OCI-LY3 (cell line): ENCODE measurements around the gene NINJ1.

ENCODE experiments used
- H2AFZ ChIP-seq: fragments of 200-600, 300-600 bp; shearing (Covaris generic); 2 replicates; pipeline ENCODE4 v1.6.0; 2014; ENCODE audit warnings: antibody characterized with exemption, low read depth, low read length
- H3K27ac ChIP-seq: fragments of 200-600, 300-600 bp; sonication (generic); 2 replicates; pipeline ENCODE4 v1.5.1; 2014; ENCODE audit warnings: mild to moderate bottlenecking, low read length, moderate library complexity, mixed read lengths
- H3K27me3 ChIP-seq: fragments of 200-600, 300-600 bp; sonication (generic); 2 replicates; pipeline ENCODE4 v1.6.1; 2014; ENCODE audit warnings: low read depth, low read length, mixed read lengths
- H3K36me3 ChIP-seq: fragments of 200-600, 300-600 bp; sonication (generic); replicated peaks from 2 replicates; pipeline ENCODE3; 2014; ENCODE audit warnings: low read depth, low read length, mixed read lengths
- H3K4me1 ChIP-seq: fragments of 300-600, 200-600 bp; sonication (generic); 2 replicates; pipeline ENCODE4 v1.6.1; 2014; ENCODE audit warnings: low read length, mixed read lengths
- H3K4me2 ChIP-seq: fragments of 200-600, 300-600 bp; sonication (generic); 2 replicates; pipeline ENCODE4 v1.6.1; 2014; ENCODE audit warnings: low read length, mixed read lengths
- H3K4me3 ChIP-seq: fragments of 300-600, 200-600 bp; sonication (generic); 2 replicates; pipeline ENCODE4 v1.5.1; 2014; ENCODE audit warnings: antibody characterized with exemption, mild to moderate bottlenecking, low read length, moderate library complexity
- H3K79me2 ChIP-seq: fragments of 300-600, 200-600 bp; shearing (Covaris generic); 2 replicates; pipeline ENCODE4 v1.6.1; 2014; ENCODE audit warnings: mild to moderate bottlenecking, low read length, mixed read lengths
- H3K9ac ChIP-seq: fragments of 300-600, 200-600 bp; shearing (Covaris generic); 2 replicates; pipeline ENCODE4 v1.6.0; 2014; ENCODE audit warnings: mild to moderate bottlenecking, low read length, moderate library complexity
- H3K9me3 ChIP-seq: fragments of 200-600, 300-600 bp; shearing (Covaris generic); 2 replicates; pipeline ENCODE4 v1.6.1; 2014; ENCODE audit warnings: low read length, mixed read lengths; ENCODE audit not compliant: insufficient read depth
- H4K20me1 ChIP-seq: fragments of 200-600, 300-600 bp; sonication (generic); 2 replicates; pipeline ENCODE4 v1.6.1; 2016; ENCODE audit warnings: low read length, mixed read lengths; ENCODE audit not compliant: insufficient read depth
- CTCF ChIP-seq: fragments of 200-600, 300-600 bp; sonication (generic); IDR thresholded peaks from 2 replicates; pipeline ENCODE4 v1.5.1; 2014; ENCODE audit warnings: antibody characterized with exemption, low read length, low read depth
- EZH2phosphoT487 ChIP-seq: fragments of 200-600 bp; shearing (Covaris generic); IDR thresholded peaks from 2 replicates; pipeline ENCODE4 v1.6.1; 2018; ENCODE audit warnings: antibody characterized with exemption, mixed run types, low read depth

The NINJ1 gene

DNA sequence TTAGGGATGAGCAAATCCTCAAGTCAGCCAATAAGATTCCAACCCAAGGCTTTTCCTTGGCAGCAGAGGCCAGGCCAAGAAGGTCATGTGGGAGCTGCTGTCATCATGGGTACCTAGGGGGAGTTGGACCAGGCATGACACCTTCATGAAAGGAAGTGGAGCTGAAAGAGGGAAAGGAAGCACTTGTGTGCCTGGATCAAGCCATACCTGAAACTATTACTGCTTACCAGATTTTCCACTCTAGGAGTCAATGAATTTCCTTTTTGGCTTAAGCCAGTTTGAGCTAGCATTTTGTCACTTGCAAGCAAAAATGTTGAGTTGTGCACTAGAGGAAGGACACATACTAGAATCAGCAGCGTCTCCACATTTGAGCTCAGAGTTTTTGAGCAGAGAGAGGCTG lies 35.4 kb upstream of the NINJ1 start:
- no peak overlapping the region for H3K9ac ChIP-seq
- no peak for TF ChIP-seq EZH2phosphoT487
- TF ChIP-seq CTCF, result no peak
- H3K4me2 ChIP-seq, result no peak overlapping the region
- no peaks in the 10 kb centered on the region for H3K9me3 ChIP-seq
- no peaks in the 10 kb centered on the region for H3K36me3 ChIP-seq
- no peak overlapping the region for H2AFZ ChIP-seq
- H3K4me1 ChIP-seq, result no peaks in the 10 kb centered on the region
- no peak overlapping the region for H3K4me3 ChIP-seq
- 0 out of 2 replicates have a peak, but pooled peaks cover 8% of the 10 kb centered on the region for H3K27me3 ChIP-seq
- H3K27ac ChIP-seq, result no peak overlapping the region
- H4K20me1 ChIP-seq, result no peaks in the 10 kb centered on the region
- no peaks in the 10 kb centered on the region for H3K79me2 ChIP-seq

DNA sequence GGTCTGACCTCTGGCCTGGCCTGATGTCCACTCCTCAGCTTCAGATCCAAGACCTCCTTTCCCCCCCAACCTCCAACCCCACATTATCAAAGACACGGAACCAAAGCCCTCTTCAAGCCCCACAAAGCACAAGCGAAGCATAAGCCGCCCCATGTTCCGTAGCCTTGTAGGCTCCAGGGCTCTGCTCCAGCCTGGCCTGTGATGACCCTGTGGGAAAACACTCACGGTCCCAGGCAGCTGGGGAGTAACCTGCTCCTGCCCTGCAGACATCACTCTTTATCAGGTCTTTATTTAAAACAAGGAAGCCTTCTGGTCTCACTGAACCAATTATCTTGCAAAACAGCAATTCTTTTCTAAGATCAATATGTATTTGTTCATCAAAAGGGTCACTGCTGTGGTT lies 34.5 kb upstream of the NINJ1 start:
- Histone ChIP-seq H3K9ac (no peak overlapping the region), H3K79me2 (no peaks in the 10 kb centered on the region), H3K4me2 (no peak overlapping the region), H4K20me1 (no peaks in the 10 kb centered on the region), H2AFZ (no peak overlapping the region), H3K4me1 (no peaks in the 10 kb centered on the region), H3K27ac (no peak overlapping the region), H3K4me3 (no peak overlapping the region), H3K27me3 (0 out of 2 replicates have a peak, but pooled peaks cover 8% of the 10 kb centered on the region), H3K9me3 (no peaks in the 10 kb centered on the region), H3K36me3 (no peaks in the 10 kb centered on the region)
- no peak for TF ChIP-seq EZH2phosphoT487
- no peak for TF ChIP-seq CTCF

- no peak for TF ChIP-seq CTCF
- TF ChIP-seq EZH2phosphoT487, result no peak
- Histone ChIP-seq H3K9ac (no peak overlapping the region), H3K27me3 (0 out of 2 replicates have a peak, but pooled peaks cover 7% of the 10 kb centered on the region), H3K4me3 (no peak overlapping the region), H3K9me3 (no peaks in the 10 kb centered on the region), H3K4me2 (no peak overlapping the region), H4K20me1 (no peaks in the 10 kb centered on the region), H3K4me1 (no peaks in the 10 kb centered on the region), H3K79me2 (no peaks in the 10 kb centered on the region), H3K27ac (no peak overlapping the region), H2AFZ (no peak overlapping the region), H3K36me3 (no peaks in the 10 kb centered on the region)
These were observed 33.8 kb upstream of the NINJ1 start for GRCh38 chr9:93167838-93168237.

DNA sequence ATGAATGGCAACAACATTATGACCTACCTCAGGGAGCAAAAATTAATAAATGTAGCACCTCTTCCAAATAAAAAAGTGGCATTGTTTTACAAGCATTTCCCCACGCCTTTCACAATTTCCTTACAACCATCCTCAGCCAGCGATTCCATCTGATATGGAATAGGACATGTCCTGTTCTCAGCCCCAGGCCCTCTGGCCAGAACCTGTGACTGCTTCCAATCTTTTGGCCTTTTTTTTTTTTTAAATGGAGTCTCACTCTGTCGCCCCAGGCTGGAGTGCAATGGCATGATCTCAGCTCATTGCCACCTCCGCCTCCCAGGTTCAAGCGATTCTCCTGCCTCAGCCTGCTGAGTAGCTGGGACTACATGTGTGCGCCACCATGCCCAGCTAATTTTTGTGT lies 33.1 kb upstream of the NINJ1 start:
- Histone ChIP-seq H3K36me3 (no peaks in the 10 kb centered on the region), H3K4me3 (no peak overlapping the region), H2AFZ (no peak overlapping the region), H4K20me1 (no peaks in the 10 kb centered on the region), H3K27ac (no peak overlapping the region), H3K79me2 (no peaks in the 10 kb centered on the region), H3K27me3 (0 out of 2 replicates have a peak, but pooled peaks cover under 1% of the 10 kb centered on the region), H3K4me2 (no peak overlapping the region), H3K4me1 (no peaks in the 10 kb centered on the region), H3K9me3 (no peaks in the 10 kb centered on the region), H3K9ac (no peak overlapping the region)
- TF ChIP-seq EZH2phosphoT487 (no peak), CTCF (no peak)
